ENCODE results near the gene MON1B.

DNA sequence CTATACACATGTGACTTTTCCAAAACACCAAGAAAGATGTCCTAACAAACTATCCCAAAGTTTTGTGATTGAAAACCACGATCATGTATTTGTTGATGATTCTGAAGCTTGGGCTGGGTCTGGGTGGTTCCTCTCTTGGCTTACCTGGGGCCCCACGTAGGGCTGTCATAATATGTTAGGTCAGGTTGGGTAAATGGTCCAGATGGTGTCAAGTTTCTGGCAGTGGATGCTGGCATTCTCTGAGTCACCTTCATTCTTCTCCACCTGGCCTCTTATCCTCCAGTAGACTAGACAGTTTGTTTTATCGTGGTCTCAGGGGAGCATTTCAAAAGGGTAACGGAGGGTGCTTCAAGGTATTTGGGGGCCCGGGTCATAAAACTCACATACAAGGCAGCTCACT lies 47.6 kb downstream of the MON1B start:
- TF ChIP-seq POLR2AphosphoS5 (IDR thresholded peaks at IDR 0.05; ENCODE audit: low read depth, low read length) (no peak), GABPA (IDR thresholded peaks at IDR 0.05; ENCODE audit: low read depth, low read length) (no peak), GABPA (CRISPR knock-in tag; IDR thresholded peaks at IDR 0.05; ENCODE audit: low read depth) (no peak), NR2C2 (CRISPR knock-in tag; IDR thresholded peaks at IDR 0.05; ENCODE audit: borderline replicate concordance) (no peak), ATF7 (IDR thresholded peaks at IDR 0.05) (no peak), ATF7 (CRISPR knock-in tag; IDR thresholded peaks at IDR 0.05) (no peak), NR2F2 (IDR thresholded peaks at IDR 0.05; ENCODE audit: borderline replicate concordance, low read depth) (no peak)
- TF ChIP-seq, protein P1, sequence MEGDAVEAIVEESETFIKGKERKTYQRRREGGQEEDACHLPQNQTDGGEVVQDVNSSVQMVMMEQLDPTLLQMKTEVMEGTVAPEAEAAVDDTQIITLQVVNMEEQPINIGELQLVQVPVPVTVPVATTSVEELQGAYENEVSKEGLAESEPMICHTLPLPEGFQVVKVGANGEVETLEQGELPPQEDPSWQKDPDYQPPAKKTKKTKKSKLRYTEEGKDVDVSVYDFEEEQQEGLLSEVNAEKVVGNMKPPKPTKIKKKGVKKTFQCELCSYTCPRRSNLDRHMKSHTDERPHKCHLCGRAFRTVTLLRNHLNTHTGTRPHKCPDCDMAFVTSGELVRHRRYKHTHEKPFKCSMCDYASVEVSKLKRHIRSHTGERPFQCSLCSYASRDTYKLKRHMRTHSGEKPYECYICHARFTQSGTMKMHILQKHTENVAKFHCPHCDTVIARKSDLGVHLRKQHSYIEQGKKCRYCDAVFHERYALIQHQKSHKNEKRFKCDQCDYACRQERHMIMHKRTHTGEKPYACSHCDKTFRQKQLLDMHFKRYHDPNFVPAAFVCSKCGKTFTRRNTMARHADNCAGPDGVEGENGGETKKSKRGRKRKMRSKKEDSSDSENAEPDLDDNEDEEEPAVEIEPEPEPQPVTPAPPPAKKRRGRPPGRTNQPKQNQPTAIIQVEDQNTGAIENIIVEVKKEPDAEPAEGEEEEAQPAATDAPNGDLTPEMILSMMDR (CRISPR knock-in tag; IDR thresholded peaks at IDR 0.05): no peak
- TF ChIP-seq, protein P2, sequence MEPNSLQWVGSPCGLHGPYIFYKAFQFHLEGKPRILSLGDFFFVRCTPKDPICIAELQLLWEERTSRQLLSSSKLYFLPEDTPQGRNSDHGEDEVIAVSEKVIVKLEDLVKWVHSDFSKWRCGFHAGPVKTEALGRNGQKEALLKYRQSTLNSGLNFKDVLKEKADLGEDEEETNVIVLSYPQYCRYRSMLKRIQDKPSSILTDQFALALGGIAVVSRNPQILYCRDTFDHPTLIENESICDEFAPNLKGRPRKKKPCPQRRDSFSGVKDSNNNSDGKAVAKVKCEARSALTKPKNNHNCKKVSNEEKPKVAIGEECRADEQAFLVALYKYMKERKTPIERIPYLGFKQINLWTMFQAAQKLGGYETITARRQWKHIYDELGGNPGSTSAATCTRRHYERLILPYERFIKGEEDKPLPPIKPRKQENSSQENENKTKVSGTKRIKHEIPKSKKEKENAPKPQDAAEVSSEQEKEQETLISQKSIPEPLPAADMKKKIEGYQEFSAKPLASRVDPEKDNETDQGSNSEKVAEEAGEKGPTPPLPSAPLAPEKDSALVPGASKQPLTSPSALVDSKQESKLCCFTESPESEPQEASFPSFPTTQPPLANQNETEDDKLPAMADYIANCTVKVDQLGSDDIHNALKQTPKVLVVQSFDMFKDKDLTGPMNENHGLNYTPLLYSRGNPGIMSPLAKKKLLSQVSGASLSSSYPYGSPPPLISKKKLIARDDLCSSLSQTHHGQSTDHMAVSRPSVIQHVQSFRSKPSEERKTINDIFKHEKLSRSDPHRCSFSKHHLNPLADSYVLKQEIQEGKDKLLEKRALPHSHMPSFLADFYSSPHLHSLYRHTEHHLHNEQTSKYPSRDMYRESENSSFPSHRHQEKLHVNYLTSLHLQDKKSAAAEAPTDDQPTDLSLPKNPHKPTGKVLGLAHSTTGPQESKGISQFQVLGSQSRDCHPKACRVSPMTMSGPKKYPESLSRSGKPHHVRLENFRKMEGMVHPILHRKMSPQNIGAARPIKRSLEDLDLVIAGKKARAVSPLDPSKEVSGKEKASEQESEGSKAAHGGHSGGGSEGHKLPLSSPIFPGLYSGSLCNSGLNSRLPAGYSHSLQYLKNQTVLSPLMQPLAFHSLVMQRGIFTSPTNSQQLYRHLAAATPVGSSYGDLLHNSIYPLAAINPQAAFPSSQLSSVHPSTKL (CRISPR knock-in tag; IDR thresholded peaks at IDR 0.05): no peak
